Iris pigment epithelial cell (primary cell): ENCODE results near the gene CD180.
"Not testable (repeated sequence)": the region's sequence is repeated elsewhere in the genome, so short reads cannot be mapped to it uniquely, and the experiment has no call there.

Experiments
- DNase-seq: peaks from one replicate; pipeline ENCODE4 v3.0.0-alpha.2; 2011; ENCODE audit warnings: low read depth

Gene CD180

DNA sequence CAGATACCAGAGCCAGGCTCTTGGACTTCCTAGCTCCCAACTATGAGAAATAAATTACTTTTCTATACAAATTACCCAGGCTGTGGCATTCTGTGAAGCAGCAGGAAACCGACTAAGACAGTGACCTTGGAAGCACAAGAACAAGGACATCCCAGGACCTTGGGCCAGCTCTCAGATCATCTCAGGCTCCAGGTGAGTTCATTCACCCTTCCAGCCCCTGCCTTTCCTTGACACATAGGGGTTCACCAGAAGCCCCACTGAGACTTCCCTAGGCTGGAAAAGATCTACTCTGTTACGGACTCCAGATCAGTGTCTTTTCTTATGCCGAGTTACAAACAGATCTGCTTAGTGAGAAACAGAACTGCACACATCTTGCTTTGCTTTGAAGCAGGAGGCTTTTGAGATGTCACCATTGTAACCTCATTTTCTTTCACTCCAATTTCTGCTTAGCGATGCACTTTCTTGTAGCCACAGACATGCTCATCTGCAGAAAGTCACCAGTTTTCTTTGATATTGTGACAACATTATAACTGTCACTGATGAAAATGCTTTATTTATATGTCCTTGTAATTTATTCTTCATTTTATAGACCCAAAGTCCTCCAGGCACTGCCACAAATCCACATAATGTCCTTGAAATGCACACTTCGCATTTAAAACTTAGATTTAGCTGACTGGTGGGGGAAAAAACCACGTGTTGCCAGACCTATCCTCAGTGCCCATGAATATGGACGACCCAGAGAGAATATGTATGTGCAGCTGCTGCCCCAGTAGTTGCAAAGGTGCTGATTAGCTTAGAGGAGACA is 8.1 kb downstream of the CD180 start:
- no peak for DNase-seq

DNA sequence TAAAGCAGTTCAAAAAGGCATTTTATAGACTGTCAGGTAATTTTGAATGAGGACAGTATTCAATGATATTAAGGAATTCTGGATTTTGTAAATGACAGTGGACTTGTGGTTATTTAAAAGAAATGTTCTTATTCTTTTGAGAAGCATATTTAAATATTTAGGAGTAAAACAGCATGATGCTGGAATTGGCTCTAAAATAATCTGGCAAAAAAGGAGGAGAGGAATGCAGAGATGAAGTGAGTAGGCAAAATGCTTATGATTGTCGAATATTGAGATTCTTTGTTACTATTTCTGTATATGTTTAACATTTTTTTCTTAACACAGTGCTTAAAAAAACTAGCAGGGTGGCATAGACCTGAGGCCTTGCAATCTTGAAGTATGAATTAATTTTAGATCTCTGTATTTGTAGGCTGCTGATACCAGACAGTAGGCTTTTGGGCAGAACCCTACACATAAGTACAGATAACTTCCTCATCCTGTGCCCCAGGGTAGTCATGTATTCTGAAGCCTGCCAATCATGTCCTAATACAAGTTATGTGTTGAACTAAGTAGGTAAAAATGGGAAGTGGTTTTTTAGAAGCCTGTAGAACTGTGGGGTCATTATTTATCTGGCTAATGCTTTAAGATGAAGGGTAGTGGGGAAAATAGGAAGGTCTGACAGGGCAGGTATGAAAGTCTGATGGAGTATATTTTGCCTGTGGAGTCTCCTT is 9.4 kb downstream of the CD180 start:
- DNase-seq: no peak

DNA sequence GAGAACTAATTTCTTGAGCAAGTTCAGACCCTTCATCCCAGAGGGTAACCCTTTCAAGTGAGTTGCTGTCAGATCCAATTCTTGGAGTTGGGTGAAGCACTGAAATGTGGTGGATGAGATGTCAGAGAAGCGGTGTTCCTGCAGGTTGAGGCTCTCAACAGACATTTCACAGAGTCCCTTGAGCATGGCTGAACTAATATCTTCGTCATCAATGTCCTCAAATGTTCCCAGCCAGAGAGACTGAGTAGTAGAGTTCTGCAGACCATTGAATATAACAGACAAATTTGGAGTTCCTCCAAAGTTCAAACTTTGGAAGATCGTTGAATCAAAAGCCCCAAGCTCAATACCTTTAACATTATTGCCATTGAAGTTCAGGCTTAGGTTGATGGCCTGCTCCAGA is 12.7 kb downstream of the CD180 start:
- DNase-seq: no peak

DNA sequence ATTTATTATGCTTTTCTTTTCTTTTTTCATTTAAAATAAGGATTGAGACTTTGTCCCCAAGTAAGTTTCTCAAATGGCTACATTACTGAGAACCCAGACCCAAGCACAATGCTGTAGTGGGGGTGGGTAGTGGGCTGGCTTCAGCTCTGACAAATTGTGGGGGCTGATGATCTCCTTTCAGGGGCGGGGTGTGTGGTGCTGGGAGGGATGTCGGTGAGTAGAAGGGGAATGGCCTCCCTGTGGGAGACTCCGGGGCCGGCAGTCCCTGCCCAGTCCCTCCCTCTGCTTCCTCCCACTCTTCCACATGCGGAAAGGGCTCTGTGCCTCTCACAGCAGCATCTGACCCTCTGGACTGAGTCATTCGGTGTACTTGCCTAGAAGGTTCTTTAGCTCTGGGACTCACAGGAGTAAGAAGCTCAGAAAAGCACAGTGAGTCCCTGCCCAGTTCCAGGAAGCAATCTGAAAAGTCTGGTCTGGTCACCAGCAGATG is 14.3 kb downstream of the CD180 start:
- peak; percentile 89 for DNase-seq

DNA sequence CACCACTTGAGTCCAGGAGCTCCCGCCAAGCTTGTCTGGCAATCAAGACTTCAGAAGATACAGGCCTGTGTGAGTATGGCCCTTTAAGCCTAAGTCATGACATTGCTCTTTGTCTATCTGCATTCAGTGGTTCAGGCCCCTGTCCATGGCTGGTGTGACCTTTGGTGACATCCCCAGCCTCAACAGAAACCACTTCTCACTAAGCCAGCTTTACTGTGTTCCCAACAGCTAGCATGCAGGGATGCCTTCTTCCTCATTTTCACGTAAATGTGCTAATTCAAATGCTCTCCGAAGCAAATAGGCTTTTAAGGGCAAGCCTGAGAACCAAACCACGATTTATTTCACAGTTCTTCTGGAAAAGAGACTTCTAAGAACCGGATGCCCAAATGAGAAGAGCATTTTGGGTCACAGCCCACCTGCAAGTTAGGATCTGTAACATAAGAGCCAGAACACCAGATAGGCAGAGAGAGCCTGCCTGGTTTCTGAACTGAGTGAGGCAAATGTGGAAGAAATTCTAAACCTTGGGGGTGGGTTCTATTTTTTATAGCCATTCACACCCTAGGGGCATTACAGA is 14.9 kb downstream of the CD180 start:
- no peak for DNase-seq

DNA sequence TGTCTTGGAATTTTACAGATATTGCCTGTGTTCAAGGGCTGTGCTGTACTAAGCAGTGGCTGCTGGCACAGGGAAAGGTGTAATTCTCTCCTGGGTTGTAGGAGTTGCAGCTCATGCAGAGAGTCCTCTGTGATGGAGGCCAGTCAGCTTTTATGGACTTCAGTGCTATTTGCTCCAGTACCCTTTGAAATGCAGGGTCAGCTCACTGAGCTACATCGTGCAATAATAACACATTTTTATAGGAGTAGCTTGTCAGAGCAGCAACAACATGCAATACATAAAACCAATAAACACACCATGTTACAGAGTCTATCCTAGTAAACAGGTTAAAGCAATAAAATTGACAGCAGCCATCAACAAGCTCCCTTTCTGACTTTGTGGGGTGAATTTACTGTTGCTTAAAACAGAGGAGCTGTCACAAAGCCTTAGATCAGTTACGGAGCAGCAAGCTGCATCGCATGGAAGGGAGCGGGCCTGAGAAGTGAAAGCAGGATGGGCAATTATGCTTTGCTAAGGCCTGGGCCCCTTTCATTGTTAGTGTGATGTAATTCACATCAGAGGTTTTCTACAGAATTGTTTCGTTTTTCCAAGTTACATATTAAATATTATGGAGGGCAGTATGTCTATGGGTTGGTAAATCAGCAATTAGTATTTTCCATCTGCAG is 16.8 kb downstream of the CD180 start:
- DNase-seq: no peak

DNA sequence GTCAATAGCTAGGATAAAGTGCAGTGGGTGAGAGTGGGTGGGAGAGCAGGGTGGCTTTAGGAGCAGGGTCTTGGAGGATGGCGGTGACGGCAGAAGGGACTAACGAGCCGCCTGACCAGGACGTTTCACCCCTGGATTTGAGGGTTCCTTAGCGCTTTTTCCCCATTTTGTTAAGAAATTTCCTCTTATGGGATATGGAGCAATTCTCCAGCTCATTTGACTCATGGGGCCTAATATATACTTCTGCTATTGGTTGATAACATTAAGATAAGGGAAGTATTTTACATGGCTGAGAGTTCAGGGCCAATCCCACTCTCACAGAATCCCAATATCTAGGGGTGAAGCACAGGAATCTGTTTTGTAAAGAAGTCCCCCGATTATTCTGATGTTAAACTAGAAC is 17.6 kb downstream of the CD180 start:
- DNase-seq: no peak

DNA sequence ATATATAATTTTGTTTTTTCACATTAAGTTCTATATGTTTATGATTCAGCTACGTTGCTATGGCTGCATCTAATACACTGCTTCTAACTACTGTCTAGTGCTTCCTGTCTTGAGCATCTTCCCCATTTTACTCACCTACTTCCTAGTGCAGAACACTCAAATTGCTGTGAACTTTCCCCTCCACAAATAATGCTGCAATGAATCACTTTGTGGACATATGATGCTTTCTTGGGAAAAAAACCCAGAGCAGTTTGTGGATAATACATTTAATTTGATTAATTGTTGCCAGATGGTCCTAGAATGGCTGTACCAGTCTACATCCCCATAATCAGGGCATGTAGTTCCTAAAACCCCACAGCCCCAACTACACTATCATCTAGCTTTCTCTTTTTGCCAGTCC is 18.5 kb downstream of the CD180 start:
- peak; percentile 15 for DNase-seq

DNA sequence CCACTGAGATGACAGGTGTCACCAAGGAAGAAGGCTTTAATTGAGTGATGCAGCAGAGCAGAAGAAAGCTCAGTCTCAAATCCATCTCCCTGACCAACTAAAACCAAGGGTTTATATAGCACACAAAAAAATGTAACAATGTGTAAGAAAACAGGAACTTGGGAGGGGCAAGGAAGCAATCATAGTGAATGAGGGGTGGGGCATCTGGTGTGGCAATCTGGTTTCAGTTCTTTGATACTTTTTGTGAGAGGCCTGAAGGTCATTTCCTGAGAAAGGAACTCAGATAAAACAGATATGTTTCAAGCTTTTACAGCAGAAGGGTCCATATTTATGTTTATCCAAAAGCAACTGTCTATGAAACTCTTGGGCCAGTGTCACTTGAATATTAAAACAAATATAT is 19.7 kb downstream of the CD180 start:
- no peak for DNase-seq

DNA sequence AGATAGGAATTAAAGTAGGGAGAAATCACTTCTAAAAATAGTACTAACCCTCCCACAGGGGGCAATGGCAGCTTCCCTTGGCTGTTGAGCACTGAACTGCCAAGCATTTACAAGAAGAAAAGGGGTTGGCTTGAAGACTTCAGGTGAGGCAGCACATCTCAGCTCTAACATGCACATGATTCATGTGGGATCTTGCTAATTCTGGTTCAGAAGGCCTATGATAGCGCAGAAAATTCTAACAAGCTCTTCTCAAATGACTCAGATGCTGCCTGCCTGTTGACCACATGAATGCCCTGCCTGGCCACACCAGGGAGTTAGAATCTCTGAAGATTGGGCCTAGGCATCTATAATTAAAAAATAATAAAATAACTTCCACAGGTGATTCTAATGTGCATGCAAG is 22.6 kb downstream of the CD180 start:
- DNase-seq: peak; percentile 19

DNA sequence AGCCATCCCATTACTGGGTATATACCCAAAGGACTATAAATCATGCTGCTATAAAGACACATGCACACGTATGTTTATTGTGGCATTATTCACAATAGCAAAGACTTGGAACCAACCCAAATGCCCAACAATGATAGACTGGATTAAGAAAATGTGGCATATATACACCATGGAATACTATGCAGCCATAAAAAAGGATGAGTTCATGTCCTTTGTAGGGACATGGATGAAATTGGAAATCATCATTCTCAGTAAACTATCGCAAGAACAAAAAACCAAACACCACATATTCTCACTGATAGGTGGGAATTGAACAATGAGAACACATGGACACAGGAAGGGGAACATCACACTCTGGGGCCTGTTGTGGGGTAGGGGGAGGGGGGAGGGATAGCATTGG is 23.2 kb downstream of the CD180 start:
- DNase-seq: not testable (repeated sequence)

DNA sequence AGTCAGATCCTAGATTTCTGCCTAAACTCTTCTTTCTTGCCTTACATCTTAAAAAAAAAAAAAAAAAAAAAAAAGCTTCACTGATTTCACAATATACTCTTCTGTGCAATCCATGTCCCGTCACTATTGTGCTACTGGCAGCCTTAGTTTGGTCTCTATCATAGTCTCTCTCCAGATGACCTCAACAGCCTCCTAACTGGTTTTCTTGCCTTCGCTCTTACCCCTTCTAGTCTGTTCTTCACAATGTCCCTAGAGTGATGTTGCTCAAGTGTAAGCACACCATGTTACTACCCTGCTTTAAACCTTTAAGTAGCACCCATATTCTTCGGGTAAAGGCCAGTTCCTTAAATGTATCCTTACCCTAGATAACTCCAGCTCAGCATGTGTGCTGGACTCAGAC is 25.8 kb downstream of the CD180 start:
- DNase-seq: no peak

DNA sequence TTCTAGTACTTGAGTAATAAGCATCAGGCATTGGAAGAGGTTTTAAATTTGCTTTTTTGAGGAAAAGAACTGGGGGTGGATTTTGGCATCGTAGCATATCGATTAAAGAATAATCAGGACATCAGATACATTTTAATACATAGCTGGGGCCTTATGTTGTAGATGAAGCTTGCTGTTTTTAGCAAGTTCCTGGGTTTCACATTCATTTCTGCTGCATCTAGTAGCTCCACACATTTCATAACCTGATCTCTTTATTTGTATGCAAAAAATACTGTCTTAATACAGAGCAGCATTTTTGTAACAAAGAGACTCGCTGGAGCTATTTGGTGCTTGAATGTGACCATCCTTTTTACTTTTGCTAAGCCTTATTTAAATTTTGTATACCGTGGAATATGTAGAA is 28.5 kb downstream of the CD180 start:
- no peak for DNase-seq

DNA sequence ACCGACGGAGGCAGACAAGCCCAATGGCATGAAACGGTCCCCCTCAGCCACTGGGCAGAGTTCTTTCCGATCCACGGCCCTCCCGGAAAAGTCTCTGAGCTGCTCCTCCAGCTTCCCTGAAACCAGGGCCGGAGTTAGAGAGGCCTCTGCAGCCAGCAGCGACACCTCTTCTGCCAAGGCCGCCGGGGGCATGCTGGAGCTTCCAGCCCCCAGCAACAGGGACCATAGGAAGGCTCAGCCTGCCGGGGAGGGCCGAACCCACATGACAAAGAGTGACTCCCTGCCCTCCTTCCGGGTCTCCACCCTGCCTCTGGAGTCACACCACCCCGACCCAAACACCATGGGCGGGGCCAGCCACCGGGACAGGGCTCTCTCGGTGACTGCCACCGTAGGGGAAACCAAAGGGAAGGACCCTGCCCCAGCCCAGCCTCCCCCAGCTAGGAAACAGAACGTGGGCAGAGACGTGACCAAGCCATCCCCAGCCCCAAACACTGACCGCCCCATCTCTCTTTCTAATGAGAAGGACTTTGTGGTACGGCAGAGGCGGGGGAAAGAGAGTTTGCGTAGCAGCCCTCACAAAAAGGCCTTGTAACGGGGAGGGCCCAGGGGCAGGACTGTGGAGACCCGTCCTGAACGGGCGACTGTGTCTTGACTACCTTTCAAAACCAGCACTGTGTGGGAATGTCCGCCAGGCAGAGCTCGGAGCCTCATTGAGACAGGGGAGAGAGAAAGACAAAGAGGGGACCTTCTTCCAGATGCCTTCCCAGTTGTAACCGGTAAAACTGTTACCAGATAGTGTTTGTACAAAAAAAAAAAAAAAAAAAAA is 29.9 kb downstream of the CD180 start:
- DNase-seq: no peak

DNA sequence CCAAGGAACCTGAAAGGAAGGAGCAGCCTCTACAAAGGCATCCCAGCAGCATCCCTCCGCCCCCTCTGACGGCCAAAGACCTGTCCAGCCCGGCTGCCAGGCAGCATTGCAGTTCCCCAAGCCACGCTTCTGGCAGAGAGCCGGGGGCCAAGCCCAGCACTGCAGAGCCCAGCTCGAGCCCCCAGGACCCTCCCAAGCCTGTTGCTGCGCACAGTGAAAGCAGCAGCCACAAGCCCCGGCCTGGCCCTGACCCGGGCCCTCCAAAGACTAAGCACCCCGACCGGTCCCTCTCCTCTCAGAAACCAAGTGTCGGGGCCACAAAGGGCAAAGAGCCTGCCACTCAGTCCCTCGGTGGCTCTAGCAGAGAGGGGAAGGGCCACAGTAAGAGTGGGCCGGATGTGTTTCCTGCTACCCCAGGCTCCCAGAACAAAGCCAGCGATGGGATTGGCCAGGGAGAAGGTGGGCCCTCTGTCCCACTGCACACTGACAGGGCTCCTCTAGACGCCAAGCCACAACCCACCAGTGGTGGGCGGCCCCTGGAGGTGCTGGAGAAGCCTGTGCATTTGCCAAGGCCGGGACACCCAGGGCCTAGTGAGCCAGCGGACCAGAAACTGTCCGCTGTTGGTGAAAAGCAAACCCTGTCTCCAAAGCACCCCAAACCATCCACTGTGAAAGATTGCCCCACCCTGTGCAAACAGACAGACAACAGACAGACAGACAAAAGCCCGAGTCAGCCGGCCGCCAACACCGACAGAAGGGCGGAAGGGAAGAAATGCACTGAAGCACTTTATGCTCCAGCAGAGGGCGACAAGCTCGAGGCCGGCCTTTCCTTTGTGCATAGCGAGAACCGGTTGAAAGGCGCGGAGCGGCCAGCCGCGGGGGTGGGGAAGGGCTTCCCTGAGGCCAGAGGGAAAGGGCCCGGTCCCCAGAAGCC is 30.8 kb downstream of the CD180 start:
- peak; percentile 60 for DNase-seq

DNA sequence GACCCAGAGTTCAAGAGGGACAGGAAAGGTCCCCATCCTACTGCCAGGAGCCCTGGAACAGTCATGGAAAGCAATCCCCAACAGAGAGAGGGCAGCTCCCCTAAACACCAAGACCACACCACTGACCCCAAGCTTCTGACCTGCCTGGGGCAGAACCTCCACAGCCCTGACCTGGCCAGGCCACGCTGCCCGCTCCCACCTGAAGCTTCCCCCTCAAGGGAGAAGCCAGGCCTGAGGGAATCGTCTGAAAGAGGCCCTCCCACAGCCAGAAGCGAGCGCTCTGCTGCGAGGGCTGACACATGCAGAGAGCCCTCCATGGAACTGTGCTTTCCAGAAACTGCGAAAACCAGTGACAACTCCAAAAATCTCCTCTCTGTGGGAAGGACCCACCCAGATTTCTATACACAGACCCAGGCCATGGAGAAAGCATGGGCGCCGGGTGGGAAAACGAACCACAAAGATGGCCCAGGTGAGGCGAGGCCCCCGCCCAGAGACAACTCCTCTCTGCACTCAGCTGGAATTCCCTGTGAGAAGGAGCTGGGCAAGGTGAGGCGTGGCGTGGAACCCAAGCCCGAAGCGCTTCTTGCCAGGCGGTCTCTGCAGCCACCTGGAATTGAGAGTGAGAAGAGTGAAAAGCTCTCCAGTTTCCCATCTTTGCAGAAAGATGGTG is 31.6 kb downstream of the CD180 start:
- DNase-seq: no peak

DNA sequence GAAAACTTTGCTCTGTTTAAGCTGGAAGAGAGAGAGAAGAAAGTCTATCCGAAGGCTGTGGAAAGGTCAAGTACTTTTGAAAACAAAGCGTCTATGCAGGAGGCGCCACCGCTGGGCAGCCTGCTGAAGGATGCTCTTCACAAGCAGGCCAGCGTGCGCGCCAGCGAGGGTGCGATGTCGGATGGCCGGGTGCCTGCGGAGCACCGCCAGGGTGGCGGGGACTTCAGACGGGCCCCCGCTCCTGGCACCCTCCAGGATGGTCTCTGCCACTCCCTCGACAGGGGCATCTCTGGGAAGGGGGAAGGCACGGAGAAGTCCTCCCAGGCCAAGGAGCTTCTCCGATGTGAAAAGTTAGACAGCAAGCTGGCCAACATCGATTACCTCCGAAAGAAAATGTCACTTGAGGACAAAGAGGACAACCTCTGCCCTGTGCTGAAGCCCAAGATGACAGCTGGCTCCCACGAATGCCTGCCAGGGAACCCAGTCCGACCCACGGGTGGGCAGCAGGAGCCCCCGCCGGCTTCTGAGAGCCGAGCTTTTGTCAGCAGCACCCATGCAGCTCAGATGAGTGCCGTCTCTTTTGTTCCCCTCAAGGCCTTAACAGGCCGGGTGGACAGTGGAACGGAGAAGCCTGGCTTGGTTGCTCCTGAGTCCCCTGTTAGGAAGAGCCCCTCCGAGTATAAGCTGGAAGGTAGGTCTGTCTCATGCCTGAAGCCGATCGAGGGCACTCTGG is 32.6 kb downstream of the CD180 start:
- DNase-seq: no peak

DNA sequence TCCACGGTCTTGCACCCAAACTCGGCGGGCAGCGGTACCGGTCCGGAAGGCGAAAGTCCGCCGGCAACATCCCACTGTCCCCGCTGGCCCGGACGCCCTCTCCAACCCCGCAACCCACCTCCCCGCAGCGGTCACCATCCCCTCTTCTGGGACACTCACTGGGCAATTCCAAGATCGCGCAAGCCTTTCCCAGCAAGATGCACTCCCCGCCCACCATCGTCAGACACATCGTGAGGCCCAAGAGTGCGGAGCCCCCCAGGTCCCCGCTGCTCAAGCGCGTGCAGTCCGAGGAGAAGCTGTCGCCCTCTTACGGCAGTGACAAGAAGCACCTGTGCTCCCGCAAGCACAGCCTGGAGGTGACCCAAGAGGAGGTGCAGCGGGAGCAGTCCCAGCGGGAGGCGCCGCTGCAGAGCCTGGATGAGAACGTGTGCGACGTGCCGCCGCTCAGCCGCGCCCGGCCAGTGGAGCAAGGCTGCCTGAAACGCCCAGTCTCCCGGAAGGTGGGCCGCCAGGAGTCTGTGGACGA is 33.3 kb downstream of the CD180 start:
- no peak for DNase-seq

DNA sequence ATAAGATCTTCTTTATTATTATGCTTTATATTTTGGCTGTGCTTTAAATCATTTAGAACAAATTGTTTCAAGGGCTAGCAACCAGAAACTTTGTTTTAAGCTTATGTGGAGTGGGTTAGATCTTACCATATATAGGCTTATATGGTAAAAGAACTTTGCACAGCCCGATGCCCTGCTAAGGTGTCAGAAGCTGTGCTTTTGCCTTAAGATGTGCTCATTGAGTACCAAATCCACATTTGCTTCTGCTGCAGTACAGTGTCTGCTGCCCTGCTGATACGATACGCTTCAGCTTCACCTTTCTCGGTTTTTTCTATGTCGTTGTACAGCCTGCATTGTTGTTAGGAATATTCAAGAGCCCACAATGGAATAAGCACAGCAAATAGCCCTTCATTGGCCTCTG is 34.8 kb downstream of the CD180 start:
- no peak for DNase-seq
